Stimulated activated CD4-positive, alpha-beta T cell treated with anti-CD3 and anti-CD28 coated beads, Interleukin-15, amount 100 ng/mL, for 24 hours (primary cell): ENCODE measurements around the gene NRAS.

Experiments used
- DNase-seq: peaks from one replicate; pipeline ENCODE4 v3.0.0-alpha.2; 2020

Gene NRAS

GRCh38 chr1:114716304-114717170 is at the start of gene NRAS:
Gene NRAS (minus strand): TSS chr1:114716771. CDS start chr1:114716160, 611 bp downstream.
- DNase-seq: peak; percentile 97

DNA sequence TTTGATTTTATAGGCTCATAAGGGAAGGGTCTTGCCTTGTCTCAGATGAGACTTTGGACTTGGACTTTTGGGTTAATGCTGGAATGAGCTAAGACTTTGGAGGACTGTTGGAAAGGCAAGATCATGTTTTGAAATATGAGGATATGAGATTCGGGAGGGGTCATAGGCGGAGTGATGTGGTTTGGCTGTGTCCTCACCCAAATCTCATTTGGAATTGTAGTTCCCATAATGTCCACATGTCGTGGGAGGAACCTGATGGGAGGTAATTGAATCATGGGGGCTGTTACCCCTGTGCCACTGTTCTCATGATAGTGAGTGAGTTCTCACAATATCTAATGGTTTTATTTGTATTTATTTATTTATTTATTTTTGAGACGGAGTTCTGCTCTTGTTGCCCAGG is 48.1 kb upstream of the NRAS start:
- no peak for DNase-seq

DNA sequence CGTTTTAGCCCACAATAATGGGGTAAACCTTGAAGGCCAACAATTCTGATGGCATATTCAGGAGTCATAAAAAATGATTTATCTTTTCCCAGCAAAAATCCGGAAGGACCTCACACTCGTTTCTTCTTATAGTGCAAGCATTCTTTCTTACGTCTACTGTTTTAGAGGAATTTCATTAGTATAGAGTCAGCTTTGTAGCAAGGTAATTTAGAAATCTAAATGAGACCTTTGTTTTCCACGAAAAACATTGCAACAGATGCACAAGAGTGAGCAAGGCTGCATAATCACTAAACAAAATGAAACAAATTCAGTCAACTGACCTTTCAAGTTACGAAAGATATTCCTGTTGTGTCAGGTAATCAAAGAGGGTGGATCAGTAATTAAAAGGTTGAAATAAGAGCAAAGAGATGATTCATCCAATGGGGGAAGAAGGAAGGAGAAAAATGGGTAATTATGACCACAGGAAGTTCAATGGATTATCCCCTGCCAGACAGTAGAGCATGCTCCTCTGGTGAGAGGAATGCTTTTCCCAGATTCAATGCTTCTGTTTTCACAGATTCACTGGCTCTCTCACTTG is 41.8 kb upstream of the NRAS start:
- DNase-seq: no peak

- DNase-seq: peak; percentile 96
Measured at GRCh38 chr1:114757455-114758255, 41.1 kb upstream of the NRAS start, which contains the start of gene CSDE1. Gene CSDE1 (minus strand): TSS chr1:114757984. CDS start chr1:114739890, 18,094 bp downstream.

DNA sequence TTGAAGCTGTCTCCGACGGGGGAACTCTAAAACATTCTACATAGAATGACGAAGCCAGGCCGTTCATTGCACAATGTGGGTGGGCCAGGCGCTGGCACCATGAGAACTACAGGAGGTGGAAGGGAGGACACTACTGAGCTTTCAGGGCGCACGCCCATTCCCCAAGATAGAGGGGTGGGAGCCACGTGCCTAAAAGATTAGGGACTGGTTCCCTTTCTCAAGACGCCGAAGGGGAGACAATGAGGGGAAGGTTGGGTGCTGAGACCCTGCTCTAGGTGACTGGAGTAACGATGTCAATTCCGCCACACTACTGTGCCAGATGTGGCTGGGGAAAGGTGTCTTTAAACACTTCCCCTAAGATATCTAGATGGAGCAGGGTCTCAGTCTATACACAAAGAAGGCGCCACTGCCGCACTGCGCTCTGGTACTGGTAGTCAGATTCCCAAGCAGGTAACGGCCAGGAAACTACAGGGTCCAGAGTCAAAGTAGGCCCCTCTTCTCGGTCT is 40.4 kb upstream of the NRAS start:
- peak; percentile 29 for DNase-seq

DNA sequence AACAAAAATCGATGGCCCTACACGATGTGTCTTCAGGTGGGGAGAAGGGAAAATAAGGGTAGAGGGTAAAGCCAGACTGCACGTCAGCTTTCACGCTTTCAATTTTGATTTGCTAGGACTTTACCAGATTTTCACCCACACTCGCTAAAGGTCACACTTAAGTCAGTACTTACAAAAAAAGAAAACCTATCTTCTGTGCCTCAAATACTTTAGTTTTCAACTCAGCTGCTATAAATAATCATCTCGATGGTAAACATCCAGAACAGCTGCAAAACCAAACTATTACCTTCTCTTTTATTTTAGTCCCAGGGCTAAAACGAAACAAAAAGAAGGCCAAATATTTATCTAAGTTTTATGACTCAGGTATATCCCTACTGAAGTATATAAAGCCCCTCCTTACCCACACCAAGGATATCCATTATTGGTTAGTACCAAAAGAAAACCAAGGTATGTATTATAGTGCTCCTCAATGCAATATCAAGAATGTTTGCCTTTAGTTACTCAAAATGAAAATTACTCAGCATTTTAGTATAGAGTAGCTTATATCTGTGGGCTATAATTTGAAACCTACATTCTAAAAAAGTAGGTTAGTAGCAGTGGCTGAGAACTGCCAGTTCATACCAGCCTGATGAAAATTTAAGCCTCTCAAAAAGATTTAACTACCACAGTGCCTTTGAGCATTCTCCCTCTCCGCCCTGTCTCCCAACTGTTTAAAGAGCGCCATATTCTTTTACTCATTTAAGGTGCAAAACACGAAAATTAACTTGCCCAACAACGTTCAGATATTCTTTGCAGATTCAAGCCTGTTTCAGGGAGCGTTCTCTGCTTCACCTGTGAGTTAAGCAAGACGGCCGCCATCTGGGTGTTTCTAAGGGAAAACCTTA is 39.7 kb upstream of the NRAS start:
- DNase-seq: no peak

DNA sequence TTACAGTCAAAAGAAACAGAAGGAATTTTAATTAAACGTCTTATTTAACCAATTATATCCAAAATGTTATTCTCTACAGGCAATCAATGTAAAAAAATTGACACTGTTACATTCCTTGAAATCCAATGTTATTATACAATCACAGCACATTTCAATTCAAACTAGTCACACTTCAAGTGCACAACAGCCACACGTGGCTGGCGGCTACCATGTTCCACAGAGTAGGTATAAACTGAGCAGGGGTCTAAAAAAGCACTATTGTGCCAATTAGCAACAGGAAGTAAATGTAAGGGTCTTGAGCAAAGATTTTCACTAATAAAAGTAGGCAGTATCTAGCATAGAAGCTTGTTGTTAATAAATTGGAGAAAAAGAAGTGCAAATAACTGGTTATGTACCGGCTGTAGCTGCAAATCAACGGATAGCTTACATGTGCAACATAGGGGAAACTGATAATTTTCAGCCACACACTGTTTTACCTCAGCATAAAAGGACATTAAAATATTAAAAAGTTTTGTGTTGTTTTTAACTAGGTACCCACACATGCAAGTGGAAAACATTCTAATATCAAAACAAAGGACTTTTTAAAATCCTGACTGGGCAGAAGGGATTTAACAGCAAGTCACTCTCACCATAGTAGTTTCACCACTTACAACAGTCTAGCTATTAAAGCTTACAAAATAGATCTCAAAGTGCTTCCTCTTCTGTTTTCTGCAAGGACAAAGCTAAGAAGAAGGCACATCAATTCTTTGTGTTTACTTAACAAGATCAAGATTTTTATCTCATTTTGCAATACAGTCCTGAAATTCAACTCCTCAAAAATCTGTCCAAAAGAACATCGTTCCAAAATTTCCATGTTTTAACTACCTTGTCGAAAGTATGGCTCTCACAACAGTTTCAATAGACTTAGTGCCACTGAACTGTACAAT is 38.7 kb upstream of the NRAS start:
- DNase-seq: no peak

DNA sequence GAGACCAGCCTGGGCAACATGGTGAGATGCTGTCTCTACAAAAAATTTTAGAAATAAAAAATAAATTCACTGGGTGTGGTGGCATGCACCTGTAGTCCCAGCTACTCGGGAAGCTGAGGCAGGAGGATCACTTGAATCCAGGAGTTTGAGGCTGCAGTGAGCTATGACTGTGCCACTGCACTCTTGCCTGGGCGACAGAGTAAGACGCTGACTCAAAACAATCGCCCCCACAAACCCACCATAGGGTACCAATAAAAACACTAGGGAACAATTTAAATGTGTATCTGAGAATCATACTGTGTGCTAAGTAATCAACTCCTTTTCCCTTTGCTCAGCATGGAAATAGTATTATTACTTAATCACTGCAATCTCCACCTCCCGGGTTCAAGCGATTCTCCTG is 37.1 kb upstream of the NRAS start:
- peak; percentile 50 for DNase-seq

DNA sequence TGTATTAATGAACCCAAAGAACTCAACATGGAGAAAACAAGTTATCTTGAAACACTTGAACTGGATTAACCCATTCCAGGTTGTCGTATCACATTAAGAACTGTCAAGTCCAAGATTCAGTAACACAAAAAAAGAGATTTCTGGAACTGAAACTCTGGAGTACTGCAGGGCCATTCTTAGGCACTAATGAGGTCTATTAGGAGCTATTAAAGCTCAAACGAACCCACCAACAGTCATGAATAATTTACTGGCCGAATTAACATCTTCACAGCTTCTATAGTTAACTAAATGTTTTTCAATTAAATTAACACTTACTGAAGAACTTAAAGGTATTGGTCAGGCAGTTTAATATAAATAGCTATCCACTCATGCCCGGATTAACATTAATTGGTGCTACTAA is 36.6 kb upstream of the NRAS start:
- DNase-seq: no peak

DNA sequence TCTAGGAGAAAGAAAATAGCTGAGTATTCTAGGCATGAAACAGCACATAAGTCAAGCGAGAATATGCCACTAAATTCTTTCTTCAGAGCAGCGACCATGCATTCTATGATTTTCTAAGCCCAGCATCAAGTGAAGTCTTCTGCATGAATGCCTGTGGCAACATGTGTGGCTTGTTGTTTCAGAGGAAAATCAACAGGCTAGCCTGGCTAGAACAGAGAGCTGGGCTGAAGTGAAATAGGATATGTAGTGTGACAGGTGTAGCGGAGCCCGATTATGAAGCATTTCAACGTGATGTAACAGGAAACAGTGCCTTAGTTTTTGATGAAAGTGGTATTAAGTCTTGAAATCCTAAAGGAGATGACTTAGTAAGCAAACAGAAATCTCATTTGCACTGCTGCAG is 34.2 kb upstream of the NRAS start:
- DNase-seq: no peak

GRCh38 chr1:114749835-114750234 is 33.3 kb upstream of the NRAS start:
- DNase-seq: no peak

DNA sequence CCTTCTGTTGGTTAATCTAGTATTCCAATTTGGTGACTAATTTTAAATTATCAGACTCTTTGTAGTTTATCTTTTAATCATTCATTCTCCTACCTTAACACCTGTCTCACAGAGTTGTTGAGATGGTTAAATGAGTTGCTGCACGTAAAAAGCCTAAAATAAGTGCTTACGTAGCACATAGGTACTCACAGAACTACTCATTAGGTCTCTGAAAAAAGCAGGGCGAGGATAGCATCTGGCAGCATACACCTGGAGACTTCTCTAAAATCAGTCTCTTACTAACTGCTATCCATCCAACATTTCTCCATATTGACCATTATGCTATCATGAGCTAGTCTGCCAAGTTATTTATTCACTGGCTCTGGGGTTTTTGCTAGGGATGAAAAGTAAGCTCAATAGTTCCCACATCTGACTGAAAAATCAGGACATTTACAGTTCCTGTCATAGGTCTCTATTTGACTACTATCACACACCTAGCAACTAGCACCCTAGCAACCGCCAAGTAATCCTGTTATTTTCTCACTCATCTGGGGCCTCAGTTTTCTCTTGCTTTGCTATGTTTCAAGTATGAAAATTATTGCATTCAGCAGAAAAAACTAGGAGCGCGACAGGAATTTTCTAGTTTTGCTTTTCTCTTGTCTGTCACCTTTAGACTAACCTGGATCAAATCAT is 30.0 kb upstream of the NRAS start:
- DNase-seq: peak; percentile 20

DNA sequence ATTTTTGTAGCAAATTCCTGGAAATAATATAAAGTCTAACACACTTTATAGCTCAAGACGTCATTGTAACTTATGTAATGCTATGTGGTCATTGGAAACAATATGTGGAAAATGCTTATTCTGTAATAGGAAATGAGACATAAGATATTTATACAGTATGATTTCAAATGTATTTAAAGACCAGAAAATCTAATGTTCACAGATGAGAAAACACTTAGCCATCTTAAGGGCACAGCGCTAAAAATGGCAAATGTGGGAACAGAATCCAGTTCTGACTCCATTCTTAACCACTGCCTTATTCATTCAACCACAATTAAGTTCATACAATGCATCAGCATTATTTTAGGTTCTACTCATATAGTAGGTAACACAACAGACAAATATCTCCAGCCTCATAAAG is 28.7 kb upstream of the NRAS start:
- DNase-seq: no peak

- no peak for DNase-seq
Measured at GRCh38 chr1:114741963-114742746, 25.6 kb upstream of the NRAS start.

- no peak for DNase-seq
Measured at GRCh38 chr1:114740331-114740730, 23.8 kb upstream of the NRAS start.

DNA sequence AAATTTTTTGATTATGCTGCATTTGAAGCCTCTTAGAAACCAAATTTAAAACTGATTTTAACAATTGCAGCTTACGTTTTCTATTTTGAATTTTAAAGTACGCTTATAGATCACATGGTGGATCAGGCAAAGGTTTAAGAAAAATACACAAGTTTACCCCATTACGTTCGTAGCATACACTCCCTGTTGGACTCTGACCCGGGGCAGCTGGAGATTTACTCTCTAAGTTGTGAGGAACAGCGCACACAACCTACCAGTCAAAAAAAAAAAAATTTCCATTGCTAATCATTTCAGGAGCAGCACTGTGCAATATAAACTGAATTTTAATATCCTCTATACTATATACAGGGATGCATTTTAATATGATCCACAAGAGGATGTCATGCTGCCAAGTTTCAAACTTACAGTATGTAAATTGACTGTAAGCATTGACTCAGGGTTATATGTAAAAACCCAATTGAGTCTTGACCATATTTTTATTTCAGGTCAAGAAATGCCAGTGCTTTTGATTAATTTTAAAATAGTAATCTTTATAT is 20.8 kb upstream of the NRAS start:
- DNase-seq: no peak

- DNase-seq: no peak
Measured at GRCh38 chr1:114735479-114735878, 18.9 kb upstream of the NRAS start.

DNA sequence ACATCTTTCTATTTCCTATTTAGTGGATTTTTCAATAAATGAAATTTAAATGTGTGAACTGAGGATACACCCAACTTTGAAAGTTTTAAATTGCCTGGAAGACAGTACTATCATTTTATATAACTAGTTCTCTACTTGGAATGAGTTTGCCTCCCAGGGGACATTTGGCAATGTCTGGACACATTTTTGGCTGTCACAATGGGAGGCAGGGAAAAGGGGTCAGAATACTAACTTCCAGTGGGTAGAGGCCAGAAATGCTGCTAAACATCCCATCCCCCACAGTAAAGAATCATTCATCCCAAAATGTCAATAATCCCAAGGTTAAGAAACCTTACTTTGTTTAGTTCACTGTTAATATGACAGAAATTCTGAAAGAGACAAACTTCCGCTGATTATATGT is 13.2 kb upstream of the NRAS start:
- DNase-seq: no peak

DNA sequence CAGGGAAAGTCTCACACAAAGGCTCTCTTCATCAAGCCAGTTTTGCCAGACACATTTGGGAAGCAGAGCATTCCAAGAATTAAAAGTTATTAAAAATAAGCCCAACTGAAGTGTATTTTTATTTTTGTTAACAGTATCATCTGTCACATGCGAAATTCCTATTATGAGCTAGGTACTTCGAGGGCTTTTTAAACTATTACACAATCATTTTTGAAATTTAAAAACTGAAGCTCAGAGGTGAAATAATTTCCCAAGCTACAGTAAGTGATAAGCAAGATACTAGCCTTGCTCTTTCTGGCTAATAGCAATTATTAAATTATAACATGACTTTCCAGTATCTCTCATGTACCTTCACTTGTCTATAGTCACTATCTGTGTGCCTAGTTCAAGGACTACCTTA is 12.0 kb upstream of the NRAS start:
- no peak for DNase-seq

- no peak for DNase-seq
Measured at GRCh38 chr1:114725230-114725629, 8.7 kb upstream of the NRAS start.
